ENCODE data around the gene NUDT21.

DNA sequence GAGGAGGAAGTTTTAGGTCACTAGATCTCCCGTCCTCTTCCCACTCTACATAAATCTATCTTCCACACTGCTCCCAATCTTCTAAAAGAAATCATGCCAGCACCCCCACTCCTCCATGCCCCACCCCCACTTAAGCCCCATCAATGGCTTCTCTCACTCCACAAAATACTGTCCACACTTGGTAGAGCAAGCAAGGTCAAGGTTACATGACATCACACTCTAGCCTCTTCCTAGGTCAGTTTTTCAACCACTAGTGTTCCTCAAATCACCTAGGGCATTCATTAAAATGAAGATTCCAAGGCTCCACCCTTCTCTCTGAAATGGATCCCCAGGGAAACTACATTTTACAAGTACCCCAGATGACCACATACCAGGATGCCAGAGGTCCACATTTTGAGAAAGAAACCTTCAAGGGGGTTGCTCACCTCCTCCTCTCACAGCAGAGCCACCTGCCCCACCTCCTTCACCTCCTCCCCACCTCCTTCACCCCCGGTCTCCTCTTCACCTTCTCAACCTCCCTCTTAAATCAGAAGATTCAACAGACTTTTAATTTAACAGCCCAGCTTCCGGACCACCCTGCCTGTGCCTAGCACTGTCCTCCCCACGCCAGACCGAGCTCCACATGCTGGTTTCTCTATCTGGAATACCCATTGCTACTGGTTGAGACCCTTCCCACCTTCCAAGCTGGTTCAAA, 29.0 kb downstream of the NUDT21 start:
- TF ChIP-seq, protein P1, sequence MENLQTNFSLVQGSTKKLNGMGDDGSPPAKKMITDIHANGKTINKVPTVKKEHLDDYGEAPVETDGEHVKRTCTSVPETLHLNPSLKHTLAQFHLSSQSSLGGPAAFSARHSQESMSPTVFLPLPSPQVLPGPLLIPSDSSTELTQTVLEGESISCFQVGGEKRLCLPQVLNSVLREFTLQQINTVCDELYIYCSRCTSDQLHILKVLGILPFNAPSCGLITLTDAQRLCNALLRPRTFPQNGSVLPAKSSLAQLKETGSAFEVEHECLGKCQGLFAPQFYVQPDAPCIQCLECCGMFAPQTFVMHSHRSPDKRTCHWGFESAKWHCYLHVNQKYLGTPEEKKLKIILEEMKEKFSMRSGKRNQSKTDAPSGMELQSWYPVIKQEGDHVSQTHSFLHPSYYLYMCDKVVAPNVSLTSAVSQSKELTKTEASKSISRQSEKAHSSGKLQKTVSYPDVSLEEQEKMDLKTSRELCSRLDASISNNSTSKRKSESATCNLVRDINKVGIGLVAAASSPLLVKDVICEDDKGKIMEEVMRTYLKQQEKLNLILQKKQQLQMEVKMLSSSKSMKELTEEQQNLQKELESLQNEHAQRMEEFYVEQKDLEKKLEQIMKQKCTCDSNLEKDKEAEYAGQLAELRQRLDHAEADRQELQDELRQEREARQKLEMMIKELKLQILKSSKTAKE (IDR thresholded peaks at IDR 0.05; ENCODE audit: low read depth, poor library complexity, severe bottlenecking): no peak
- TF ChIP-seq CEBPB (IDR thresholded peaks at IDR 0.05; ENCODE audit: borderline replicate concordance in 1 of 2, low read depth in 2 of 2, low read length in 2 of 2): no peak
- TF ChIP-seq POLR2A (IDR thresholded peaks at IDR 0.05; ENCODE audit: low read depth, low read length): no peak
- TF ChIP-seq, protein P2, sequence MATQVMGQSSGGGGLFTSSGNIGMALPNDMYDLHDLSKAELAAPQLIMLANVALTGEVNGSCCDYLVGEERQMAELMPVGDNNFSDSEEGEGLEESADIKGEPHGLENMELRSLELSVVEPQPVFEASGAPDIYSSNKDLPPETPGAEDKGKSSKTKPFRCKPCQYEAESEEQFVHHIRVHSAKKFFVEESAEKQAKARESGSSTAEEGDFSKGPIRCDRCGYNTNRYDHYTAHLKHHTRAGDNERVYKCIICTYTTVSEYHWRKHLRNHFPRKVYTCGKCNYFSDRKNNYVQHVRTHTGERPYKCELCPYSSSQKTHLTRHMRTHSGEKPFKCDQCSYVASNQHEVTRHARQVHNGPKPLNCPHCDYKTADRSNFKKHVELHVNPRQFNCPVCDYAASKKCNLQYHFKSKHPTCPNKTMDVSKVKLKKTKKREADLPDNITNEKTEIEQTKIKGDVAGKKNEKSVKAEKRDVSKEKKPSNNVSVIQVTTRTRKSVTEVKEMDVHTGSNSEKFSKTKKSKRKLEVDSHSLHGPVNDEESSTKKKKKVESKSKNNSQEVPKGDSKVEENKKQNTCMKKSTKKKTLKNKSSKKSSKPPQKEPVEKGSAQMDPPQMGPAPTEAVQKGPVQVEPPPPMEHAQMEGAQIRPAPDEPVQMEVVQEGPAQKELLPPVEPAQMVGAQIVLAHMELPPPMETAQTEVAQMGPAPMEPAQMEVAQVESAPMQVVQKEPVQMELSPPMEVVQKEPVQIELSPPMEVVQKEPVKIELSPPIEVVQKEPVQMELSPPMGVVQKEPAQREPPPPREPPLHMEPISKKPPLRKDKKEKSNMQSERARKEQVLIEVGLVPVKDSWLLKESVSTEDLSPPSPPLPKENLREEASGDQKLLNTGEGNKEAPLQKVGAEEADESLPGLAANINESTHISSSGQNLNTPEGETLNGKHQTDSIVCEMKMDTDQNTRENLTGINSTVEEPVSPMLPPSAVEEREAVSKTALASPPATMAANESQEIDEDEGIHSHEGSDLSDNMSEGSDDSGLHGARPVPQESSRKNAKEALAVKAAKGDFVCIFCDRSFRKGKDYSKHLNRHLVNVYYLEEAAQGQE (IDR thresholded peaks at IDR 0.05; ENCODE audit: low read depth, low read length): no peak
- TF ChIP-seq, protein P3, sequence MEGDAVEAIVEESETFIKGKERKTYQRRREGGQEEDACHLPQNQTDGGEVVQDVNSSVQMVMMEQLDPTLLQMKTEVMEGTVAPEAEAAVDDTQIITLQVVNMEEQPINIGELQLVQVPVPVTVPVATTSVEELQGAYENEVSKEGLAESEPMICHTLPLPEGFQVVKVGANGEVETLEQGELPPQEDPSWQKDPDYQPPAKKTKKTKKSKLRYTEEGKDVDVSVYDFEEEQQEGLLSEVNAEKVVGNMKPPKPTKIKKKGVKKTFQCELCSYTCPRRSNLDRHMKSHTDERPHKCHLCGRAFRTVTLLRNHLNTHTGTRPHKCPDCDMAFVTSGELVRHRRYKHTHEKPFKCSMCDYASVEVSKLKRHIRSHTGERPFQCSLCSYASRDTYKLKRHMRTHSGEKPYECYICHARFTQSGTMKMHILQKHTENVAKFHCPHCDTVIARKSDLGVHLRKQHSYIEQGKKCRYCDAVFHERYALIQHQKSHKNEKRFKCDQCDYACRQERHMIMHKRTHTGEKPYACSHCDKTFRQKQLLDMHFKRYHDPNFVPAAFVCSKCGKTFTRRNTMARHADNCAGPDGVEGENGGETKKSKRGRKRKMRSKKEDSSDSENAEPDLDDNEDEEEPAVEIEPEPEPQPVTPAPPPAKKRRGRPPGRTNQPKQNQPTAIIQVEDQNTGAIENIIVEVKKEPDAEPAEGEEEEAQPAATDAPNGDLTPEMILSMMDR (IDR thresholded peaks at IDR 0.05 in 2 of 3, conservative IDR thresholded peaks at IDR 0.05 in 1 of 3; ENCODE audit: control insufficient read depth in 2 of 3, extremely low read depth in 1 of 3, insufficient read depth in 1 of 3, low read depth in 3 of 3, low read length in 3 of 3): no peak
- TF ChIP-seq FOXM1 (IDR thresholded peaks at IDR 0.05; ENCODE audit: low read depth, low read length): no peak
- no peak for TF ChIP-seq CREB1 (IDR thresholded peaks at IDR 0.05; ENCODE audit: low read depth)

All from GM12878 (cell line).